ENCODE results near the gene FBXO47. TPM values are rescaled to one million over a fixed set of nuclear protein-coding genes. Genes with fewer than 3 reads are reported as not detected.

The FBXO47 gene
- total and polyA plus RNA-seq, 7 donors, result not detected

DNA sequence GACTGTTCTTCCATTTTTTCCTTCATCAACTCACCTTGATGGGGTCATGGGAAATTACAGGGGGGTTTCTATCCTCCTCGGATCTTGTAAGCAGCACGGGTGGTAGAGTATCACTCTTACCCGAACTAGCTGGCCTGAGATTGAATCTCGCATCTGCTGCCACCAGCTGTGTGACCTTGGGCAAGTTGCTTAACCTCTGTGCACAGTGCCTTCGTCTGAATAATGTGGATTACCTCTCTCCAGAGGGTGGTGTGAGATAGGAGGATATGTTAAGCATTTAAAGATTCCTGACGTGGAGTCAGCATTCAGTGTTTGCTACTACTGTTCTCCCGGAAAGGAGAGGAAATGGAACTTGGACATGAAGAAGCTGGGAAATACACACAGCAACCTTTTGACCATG is 72.9 kb downstream of the FBXO47 start:
- Histone ChIP-seq H3K27me3 (no peaks in the 10 kb centered on the region), H3K4me3 (no peak overlapping the region), H3K4me1 (peaks cover 0 to 59% (median 54%) of the 10 kb centered on the region in 4 donors), H3K36me3 (peaks cover 9 to 49% (median 38%) of the 10 kb centered on the region in 4 donors), H3K9me3 (no peaks in the 10 kb centered on the region), H3K27ac (peak overlapping the region; percentile 35 to 67 (median 58))
- WGBS, 2 donors, result 58 to 72% methylated on average over 7 of the region's 7 CpGs
- intact Hi-C loops (cut with DNase I), result no loop called here
- DNase-seq, result no peak
- TF ChIP-seq POLR2AphosphoS5 (IDR thresholded peaks at IDR 0.05), result no peak
- TF ChIP-seq POLR2A (IDR thresholded peaks at IDR 0.05), result no peak
- TF ChIP-seq, protein P1, sequence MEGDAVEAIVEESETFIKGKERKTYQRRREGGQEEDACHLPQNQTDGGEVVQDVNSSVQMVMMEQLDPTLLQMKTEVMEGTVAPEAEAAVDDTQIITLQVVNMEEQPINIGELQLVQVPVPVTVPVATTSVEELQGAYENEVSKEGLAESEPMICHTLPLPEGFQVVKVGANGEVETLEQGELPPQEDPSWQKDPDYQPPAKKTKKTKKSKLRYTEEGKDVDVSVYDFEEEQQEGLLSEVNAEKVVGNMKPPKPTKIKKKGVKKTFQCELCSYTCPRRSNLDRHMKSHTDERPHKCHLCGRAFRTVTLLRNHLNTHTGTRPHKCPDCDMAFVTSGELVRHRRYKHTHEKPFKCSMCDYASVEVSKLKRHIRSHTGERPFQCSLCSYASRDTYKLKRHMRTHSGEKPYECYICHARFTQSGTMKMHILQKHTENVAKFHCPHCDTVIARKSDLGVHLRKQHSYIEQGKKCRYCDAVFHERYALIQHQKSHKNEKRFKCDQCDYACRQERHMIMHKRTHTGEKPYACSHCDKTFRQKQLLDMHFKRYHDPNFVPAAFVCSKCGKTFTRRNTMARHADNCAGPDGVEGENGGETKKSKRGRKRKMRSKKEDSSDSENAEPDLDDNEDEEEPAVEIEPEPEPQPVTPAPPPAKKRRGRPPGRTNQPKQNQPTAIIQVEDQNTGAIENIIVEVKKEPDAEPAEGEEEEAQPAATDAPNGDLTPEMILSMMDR (IDR thresholded peaks at IDR 0.05), result no peak
- TF ChIP-seq EP300 (IDR thresholded peaks at IDR 0.05), result no peak

DNA sequence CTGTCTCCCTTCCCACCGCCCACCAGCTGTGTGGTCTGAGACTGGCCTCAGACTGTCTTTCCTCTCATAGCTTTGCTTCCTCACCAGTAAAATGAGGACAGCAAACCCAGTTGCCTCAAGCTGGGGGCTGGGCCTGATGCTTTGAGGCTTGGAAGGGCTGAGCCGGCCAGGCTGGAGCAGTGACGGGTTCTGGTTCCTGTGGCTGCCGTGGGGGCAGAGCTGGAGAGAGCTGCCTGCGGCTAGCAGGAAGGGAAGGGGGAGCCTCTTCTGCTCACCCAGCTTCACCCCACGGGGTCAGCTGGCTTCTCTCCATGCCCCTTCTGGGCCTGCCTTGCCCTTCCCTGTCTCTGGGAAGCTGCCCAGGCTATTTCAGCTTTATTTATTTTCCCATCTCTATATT is 73.6 kb downstream of the FBXO47 start:
- Histone ChIP-seq H3K4me3 (no peak overlapping the region), H3K27me3 (no peaks in the 10 kb centered on the region), H3K27ac (peak overlapping the region; percentile 35 to 67 (median 58)), H3K4me1 (peaks cover 0 to 53% (median 51%) of the 10 kb centered on the region in 4 donors), H3K9me3 (no peaks in the 10 kb centered on the region), H3K36me3 (peaks cover 9 to 49% (median 32%) of the 10 kb centered on the region in 4 donors)
- DNase-seq, result no peak
- TF ChIP-seq, protein P1 (IDR thresholded peaks at IDR 0.05), result no peak
- no peak for TF ChIP-seq POLR2AphosphoS5 (IDR thresholded peaks at IDR 0.05)
- intact Hi-C loops (cut with DNase I), result no loop called here
- 33 to 69% methylated on average over 6 of the region's 6 CpGs for WGBS, 2 donors

DNA sequence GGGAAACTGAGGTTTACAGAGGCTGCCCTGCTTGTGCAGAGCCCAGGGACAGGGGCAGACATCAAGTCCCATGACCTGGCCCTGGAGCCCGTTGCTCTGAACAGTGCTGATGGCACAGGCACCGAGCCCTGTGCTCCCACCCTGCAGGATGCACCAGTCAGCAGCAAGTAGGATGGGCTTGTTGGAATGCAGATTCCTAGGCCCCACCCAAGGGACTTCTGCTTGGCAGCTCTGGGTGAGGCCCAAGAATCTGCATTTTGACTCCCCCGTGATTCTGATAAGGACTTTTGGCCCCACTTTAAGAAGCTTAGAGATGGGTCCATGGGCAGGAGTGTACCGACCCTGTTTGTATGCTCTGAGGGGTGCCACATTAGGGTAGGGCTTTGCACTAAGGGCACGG is 74.1 kb downstream of the FBXO47 start:
- H3K27me3 ChIP-seq, result no peaks in the 10 kb centered on the region
- no peaks in the 10 kb centered on the region for H3K9me3 ChIP-seq
- intact Hi-C loops (cut with DNase I), result no loop called here
- H3K4me3 ChIP-seq, result no peak overlapping the region
- peaks cover 0 to 49% (median 46%) of the 10 kb centered on the region in 4 donors for H3K4me1 ChIP-seq
- WGBS, 2 donors, result 77 to 79% methylated on average over 5 of the region's 5 CpGs
- TF ChIP-seq POLR2A (IDR thresholded peaks at IDR 0.05) (no peak), EP300 (IDR thresholded peaks at IDR 0.05) (no peak), POLR2AphosphoS5 (IDR thresholded peaks at IDR 0.05) (no peak)
- TF ChIP-seq, protein P1 (IDR thresholded peaks at IDR 0.05), result no peak
- peak overlapping the region; percentile 35 to 67 (median 58) for H3K27ac ChIP-seq
- no peak for DNase-seq
- peaks cover 9 to 47% (median 30%) of the 10 kb centered on the region in 4 donors for H3K36me3 ChIP-seq

GRCh38 chr17:38892620-38893019 is 74.6 kb downstream of the FBXO47 start:
- WGBS, 2 donors, result 85 to 88% methylated on average over 13 of the region's 13 CpGs
- H3K27me3 ChIP-seq, result no peaks in the 10 kb centered on the region
- intact Hi-C loops (cut with DNase I), result no loop called here
- no peak overlapping the region for H3K4me3 ChIP-seq
- peaks cover 9 to 50% (median 31%) of the 10 kb centered on the region in 4 donors for H3K36me3 ChIP-seq
- DNase-seq, result no peak
- peaks cover 0 to 49% (median 42%) of the 10 kb centered on the region in 4 donors for H3K4me1 ChIP-seq
- H3K9me3 ChIP-seq, result no peaks in the 10 kb centered on the region
- no peak overlapping the region for H3K27ac ChIP-seq
- TF ChIP-seq POLR2A (IDR thresholded peaks at IDR 0.05) (no peak), EP300 (IDR thresholded peaks at IDR 0.05) (no peak), POLR2AphosphoS5 (IDR thresholded peaks at IDR 0.05) (no peak)
- TF ChIP-seq, protein P1 (IDR thresholded peaks at IDR 0.05), result no peak

GRCh38 chr17:38892083-38892482 is 75.1 kb downstream of the FBXO47 start:
- Histone ChIP-seq H3K27ac (no peak overlapping the region), H3K36me3 (peaks cover 9 to 55% (median 33%) of the 10 kb centered on the region in 4 donors), H3K4me3 (no peak overlapping the region), H3K9me3 (no peaks in the 10 kb centered on the region), H3K27me3 (no peaks in the 10 kb centered on the region), H3K4me1 (peaks cover 0 to 49% (median 38%) of the 10 kb centered on the region in 4 donors)
- intact Hi-C loops (cut with DNase I), result no loop called here
- TF ChIP-seq, protein P1 (IDR thresholded peaks at IDR 0.05), result no peak
- TF ChIP-seq EP300 (IDR thresholded peaks at IDR 0.05) (no peak), POLR2AphosphoS5 (IDR thresholded peaks at IDR 0.05) (no peak), POLR2A (IDR thresholded peaks at IDR 0.05) (no peak)
- 68 to 90% methylated on average over 4 of the region's 4 CpGs for WGBS, 2 donors
- DNase-seq, result no peak

Measured in sigmoid colon (tissue), 7 donors.